Measurements from ENCODE around the gene GNG4. TPM values are rescaled to one million over a fixed set of nuclear protein-coding genes. Genes with fewer than 3 reads are reported as not detected.

Gene GNG4
- total and polyA plus RNA-seq, 2 of the 4 experiments (the other 2 are of a cell fraction), result 0.18 to 0.29 TPM

DNA sequence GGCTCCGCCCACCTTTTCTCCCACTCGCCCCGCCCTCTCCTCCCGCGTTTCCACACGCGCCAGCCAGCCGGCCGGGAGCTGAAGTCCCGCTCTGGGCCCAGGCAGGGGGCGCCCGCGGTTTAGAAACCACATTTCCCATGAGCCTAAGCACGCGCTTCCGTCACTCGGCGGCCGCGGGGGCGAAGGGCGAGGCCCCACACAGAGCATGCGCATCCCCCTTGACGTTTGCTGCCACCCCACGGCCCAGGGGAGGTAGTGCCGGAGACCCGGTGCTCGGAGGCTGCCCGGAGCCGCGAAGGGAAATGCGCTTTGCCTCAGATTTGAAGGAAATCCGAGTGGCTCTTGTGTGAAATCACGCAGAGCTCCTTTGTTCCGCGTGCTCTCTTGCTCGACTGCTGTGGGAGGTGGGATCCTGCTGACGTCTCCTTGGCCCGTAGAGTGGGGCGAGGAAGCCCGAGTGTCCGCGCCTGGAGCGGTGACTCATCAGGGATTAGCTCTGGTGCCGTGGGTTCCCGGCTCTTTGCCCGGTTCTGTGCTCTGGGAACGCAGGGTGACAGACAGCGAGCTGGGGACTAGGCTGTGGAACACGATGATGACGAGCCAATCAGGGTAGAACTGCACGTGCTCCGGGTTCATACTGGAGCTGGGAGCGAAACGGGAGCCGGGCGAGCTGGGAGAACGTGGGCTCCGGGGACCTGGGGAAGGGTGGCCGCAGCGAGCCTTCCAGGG lies 144.9 kb downstream of the GNG4 start:
- POLR2A ChIA-PET (ENCODE audit: unreplicated experiment), result interaction anchor here (0.6 kb wide), 1 partner anchor 351 kb away, joined by 3 read pairs; no protein-coding TSS in a partner anchor
- TF ChIP-seq, protein P1, sequence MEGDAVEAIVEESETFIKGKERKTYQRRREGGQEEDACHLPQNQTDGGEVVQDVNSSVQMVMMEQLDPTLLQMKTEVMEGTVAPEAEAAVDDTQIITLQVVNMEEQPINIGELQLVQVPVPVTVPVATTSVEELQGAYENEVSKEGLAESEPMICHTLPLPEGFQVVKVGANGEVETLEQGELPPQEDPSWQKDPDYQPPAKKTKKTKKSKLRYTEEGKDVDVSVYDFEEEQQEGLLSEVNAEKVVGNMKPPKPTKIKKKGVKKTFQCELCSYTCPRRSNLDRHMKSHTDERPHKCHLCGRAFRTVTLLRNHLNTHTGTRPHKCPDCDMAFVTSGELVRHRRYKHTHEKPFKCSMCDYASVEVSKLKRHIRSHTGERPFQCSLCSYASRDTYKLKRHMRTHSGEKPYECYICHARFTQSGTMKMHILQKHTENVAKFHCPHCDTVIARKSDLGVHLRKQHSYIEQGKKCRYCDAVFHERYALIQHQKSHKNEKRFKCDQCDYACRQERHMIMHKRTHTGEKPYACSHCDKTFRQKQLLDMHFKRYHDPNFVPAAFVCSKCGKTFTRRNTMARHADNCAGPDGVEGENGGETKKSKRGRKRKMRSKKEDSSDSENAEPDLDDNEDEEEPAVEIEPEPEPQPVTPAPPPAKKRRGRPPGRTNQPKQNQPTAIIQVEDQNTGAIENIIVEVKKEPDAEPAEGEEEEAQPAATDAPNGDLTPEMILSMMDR (conservative IDR thresholded peaks at IDR 0.05; ENCODE audit: low read depth, low read length), result peak; percentile 94
- TF ChIP-seq, protein P2, sequence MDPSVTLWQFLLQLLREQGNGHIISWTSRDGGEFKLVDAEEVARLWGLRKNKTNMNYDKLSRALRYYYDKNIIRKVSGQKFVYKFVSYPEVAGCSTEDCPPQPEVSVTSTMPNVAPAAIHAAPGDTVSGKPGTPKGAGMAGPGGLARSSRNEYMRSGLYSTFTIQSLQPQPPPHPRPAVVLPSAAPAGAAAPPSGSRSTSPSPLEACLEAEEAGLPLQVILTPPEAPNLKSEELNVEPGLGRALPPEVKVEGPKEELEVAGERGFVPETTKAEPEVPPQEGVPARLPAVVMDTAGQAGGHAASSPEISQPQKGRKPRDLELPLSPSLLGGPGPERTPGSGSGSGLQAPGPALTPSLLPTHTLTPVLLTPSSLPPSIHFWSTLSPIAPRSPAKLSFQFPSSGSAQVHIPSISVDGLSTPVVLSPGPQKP (IDR thresholded peaks at IDR 0.05; ENCODE audit: borderline replicate concordance, low read depth, low read length), result no peak
- TF ChIP-seq RFX5 (IDR thresholded peaks at IDR 0.05; ENCODE audit: low read depth, low read length) (no peak), CHD1 (IDR thresholded peaks at IDR 0.05; ENCODE audit: low read depth, low read length) (0 out of 2 replicates have a peak, but pooled peaks have one; percentile 58), MXI1 (IDR thresholded peaks at IDR 0.05; ENCODE audit: borderline replicate concordance, low read depth, low read length) (peak; percentile 89), FOS (IDR thresholded peaks at IDR 0.05; ENCODE audit: low read depth, low read length) (peak; percentile 94), BHLHE40 (IDR thresholded peaks at IDR 0.05; ENCODE audit: low read depth, low read length) (peak; percentile 96), MAFK (IDR thresholded peaks at IDR 0.05; ENCODE audit: low read depth, low read length) (no peak), NFE2L2 (IDR thresholded peaks at IDR 0.05; ENCODE audit: low read depth, low read length) (no peak), SMC3 (IDR thresholded peaks at IDR 0.05; ENCODE audit: low read depth, low read length) (peak; percentile 57), CEBPB (IDR thresholded peaks at IDR 0.05; ENCODE audit: low read depth, low read length) (peak; percentile 1; the same call in 1 of the 2 replicates), MAZ (IDR thresholded peaks at IDR 0.05; ENCODE audit: borderline replicate concordance, low read depth, low read length) (peak; percentile 86), RCOR1 (IDR thresholded peaks at IDR 0.05; ENCODE audit: insufficient replicate concordance, low read length) (peak; percentile 44), POLR2A (IDR thresholded peaks at IDR 0.05; ENCODE audit: low read depth, low read length) (peak; percentile 83), RAD21 (IDR thresholded peaks at IDR 0.05; ENCODE audit: low read length) (peak; percentile 58)

More for the DNA sequence above, 144.9 kb downstream of the GNG4 start:
- Histone ChIP-seq H2AFZ (replicated peaks; ENCODE audit: low read length, poor library complexity) (peak overlapping the region; percentile 99), H3K27me3 (ENCODE audit: control insufficient read depth, insufficient read depth, low read length) (no peaks in the 10 kb centered on the region), H4K20me1 (ENCODE audit: insufficient read depth, low read length) (peaks cover 13% of the 10 kb centered on the region; the same call in 1 of the 2 replicates), H2AK9ac (replicated peaks; ENCODE audit: low read depth, low read length, poor library complexity) (peak overlapping the region; percentile 97), H3K4ac (ENCODE audit: low read depth, low read length) (peak overlapping the region; percentile 97), H3K14ac (replicated peaks; ENCODE audit: low read depth, low read length) (peak overlapping the region; percentile 96), H3K18ac (ENCODE audit: low read depth, low read length) (peak overlapping the region; percentile 63), H3K36me3 (ENCODE audit: control insufficient read depth, insufficient read depth, low read length) (no peaks in the 10 kb centered on the region), H3K27ac (ENCODE audit: insufficient read depth, low read length) (peak overlapping the region; percentile 77), H3K9me3 (ENCODE audit: control insufficient read depth, insufficient read depth, low read length) (no peaks in the 10 kb centered on the region), H3K9ac (ENCODE audit: low read depth, low read length) (peak overlapping the region; percentile 75), H3K79me1 (ENCODE audit: low read depth in 1 of 2, low read length in 2 of 2) (peaks cover 13 to 24% of the 10 kb centered on the region in 2 experiments; a peak in 3 of 4 replicates), H3K56ac (ENCODE audit: extremely low read depth, insufficient read depth, low read length) (peak overlapping the region; percentile 86), H4K5ac (ENCODE audit: low read depth, low read length) (peak overlapping the region; percentile 27; the same call in 1 of the 2 replicates), H4K8ac (ENCODE audit: low read depth in 2 of 2, low read length in 2 of 2) (peak overlapping the region; percentile 31 to 93), H2BK15ac (ENCODE audit: low read depth, low read length) (peak overlapping the region; percentile 80; the same call in 2 of the 3 replicates), H3K9me1 (ENCODE audit: insufficient read depth, low read length) (no peaks in the 10 kb centered on the region), H3K4me3 (ENCODE audit: insufficient read depth, low read depth, low read length) (peak overlapping the region; percentile 75), H4K91ac (ENCODE audit: insufficient read depth, low read depth, low read length) (peak overlapping the region; percentile 96), H3K4me1 (ENCODE audit: control insufficient read depth, insufficient read depth, low read length) (peaks cover 2% of the 10 kb centered on the region; the same call in 1 of the 2 replicates), H2AK5ac (ENCODE audit: low read depth, low read length) (no peak overlapping the region), H2BK5ac (ENCODE audit: low read depth, low read length, poor library complexity, severe bottlenecking) (peak overlapping the region; percentile 91), H3K23ac (ENCODE audit: low read depth, low read length) (peak overlapping the region; percentile 98), H3K4me2 (ENCODE audit: low read depth, low read length) (peak overlapping the region; percentile 55), H2BK120ac (ENCODE audit: low read depth, low read length) (peak overlapping the region; percentile 91), H2BK20ac (ENCODE audit: low read depth, low read length) (peak overlapping the region; percentile 75)
- intact Hi-C loops (cut with micrococcal nuclease), result loop anchor here (2.0 to 5.0 kb wide), 2 partner anchors 252 to 278 kb away; no protein-coding TSS in a partner anchor
- ATAC-seq (ENCODE audit: low read depth), result peak; percentile 88
- dilution Hi-C loops (cut with HindIII; ENCODE audit: low sequenced_read_pairs, unreplicated experiment), result no loop called here
- CTCF ChIA-PET, result interaction anchor here (0.5 to 1.6 kb wide), 10 partner anchors 10 to 479 kb away, joined by 3 to 13 read pairs (median 4); no protein-coding TSS in a partner anchor
- BruUV-seq (replicated peaks), result no TSS peak
- peak; percentile 98 for DNase-seq
- in situ Hi-C loops (cut with MboI; ENCODE audit: low sequenced_read_pairs), result no loop called here
- WGBS, 2 experiments (ENCODE audit: extremely low coverage in 2 of 2, insufficient read length in 1 of 2), result 3% methylated on average over 27 of the region's 61 CpGs; no CpG with 5 or more reads in 1 of the 2 experiments
